K562 (cell line): ENCODE measurements around the gene HSD17B1. TPM values are rescaled to one million over a fixed set of nuclear protein-coding genes. Genes with fewer than 3 reads are reported as not detected.
A peak's percentile ranks its signal among the peaks of the same experiment; 100 is the strongest.

Experiments
- ATAC-seq: fragments of 200-7000 bp; cut with Tn5 transposase; 3 replicates; pipeline ENCODE4 v1.9.1; 2020; ENCODE audit warnings: moderate library complexity
- BruUV-seq: library from RNA; stranded (reverse); fragments of 400-500 nt; replicated peaks from 2 replicates; lab custom pipeline; 2021; lab: Mats Ljungman, UMichigan
- CTCF ChIA-PET: fragments of 300-600 bp; formaldehyde crosslinking; extraction: SDS; loops from one replicate; lab custom pipeline; 2021; ENCODE audit warnings: low intra/inter-chr PET ratio; lab: Yijun Ruan, JAX
- POLR2A ChIA-PET: fragments of 300-600, 350-650 bp; sonication (Branson Sonifier 250); formaldehyde crosslinking; extraction: SDS; loops from one replicate; lab custom pipeline; 2021; ENCODE audit warnings: antibody characterized with exemption, inconsistent platforms; lab: Yijun Ruan, JAX
- DNase-seq, 4 experiments: peaks; one replicate each; pipeline versions ENCODE4 v3.0.0 to v3.0.0-alpha.2; 2011 to 2018; ENCODE audit warnings: low spot score in 3 of 4, mixed read lengths in 3 of 4; ENCODE audit errors: extremely low read depth in 1 of 4
- FAIRE-seq: peaks from 2 replicates; lab custom pipeline; 2011; peaks lifted over from hg19 to GRCh38; lab: Jason Lieb, UNC
- H2AFZ ChIP-seq: 2 replicates; pipeline ENCODE4 v1.6.0; 2011; ENCODE audit warnings: low read depth, low read length, control low read depth, inconsistent platforms
- H3K27ac ChIP-seq: fragments of 200-600 bp; 3 replicates; pipeline ENCODE4 v1.8.0; 2011; ENCODE audit warnings: low read depth, mild to moderate bottlenecking, control low read depth, inconsistent platforms, low read length, moderate library complexity, mixed read lengths; ENCODE audit errors: extremely low read depth
- H3K27me3 ChIP-seq, 2 experiments: fragments of 300-600 bp in 1 of 2; 2 replicates in 1 of 2; 3 replicates in 1 of 2; pipeline versions ENCODE4 v1.6.0 to v1.8.0; 2011; ENCODE audit warnings: inconsistent platforms in 2 of 2, low read length in 2 of 2, mild to moderate bottlenecking in 1 of 2, mixed read lengths in 1 of 2, moderate library complexity in 1 of 2; ENCODE audit not compliant: control insufficient read depth in 2 of 2, insufficient read depth in 2 of 2
- H3K36me3 ChIP-seq: fragments of 300-600 bp; 3 replicates; pipeline ENCODE4 v1.8.0; 2011; ENCODE audit warnings: mild to moderate bottlenecking, low read length, inconsistent platforms; ENCODE audit not compliant: control insufficient read depth, insufficient read depth
- H3K4me1 ChIP-seq, 2 experiments: fragments of 200-600 bp in 1 of 2; replicated peaks in 1 of 2; 2 replicates in 1 of 2; 3 replicates in 1 of 2; pipeline versions ENCODE4 v1.5.1 to v1.8.0; 2011; ENCODE audit warnings: inconsistent platforms in 2 of 2, low read length in 2 of 2, mild to moderate bottlenecking in 1 of 2, mixed read lengths in 1 of 2, moderate library complexity in 1 of 2; ENCODE audit not compliant: control insufficient read depth in 2 of 2, insufficient read depth in 2 of 2
- H3K4me2 ChIP-seq: 2 replicates; pipeline ENCODE4 v1.6.1; 2011; ENCODE audit warnings: low read length, control low read depth, inconsistent platforms, mixed read lengths; ENCODE audit not compliant: insufficient read depth
- H3K4me3 ChIP-seq: fragments of 200-600 bp; sonication (generic), shearing (Covaris generic); 2 replicates; pipeline ENCODE4 v1.5.1; 2016; ENCODE audit warnings: control low read depth, inconsistent platforms
- H3K79me2 ChIP-seq: fragments of 200-600 bp; 3 replicates; pipeline ENCODE4 v1.8.0; 2011; ENCODE audit warnings: low read length, inconsistent platforms; ENCODE audit not compliant: control insufficient read depth, insufficient read depth
- H3K9ac ChIP-seq, 2 experiments: 2 replicates each; pipeline versions ENCODE4 v1.6.0 to v1.6.1; 2011; ENCODE audit warnings: low read depth in 2 of 2, low read length in 2 of 2, control low read depth in 1 of 2, inconsistent platforms in 1 of 2, mild to moderate bottlenecking in 1 of 2, mixed read lengths in 1 of 2; ENCODE audit not compliant: insufficient read depth in 1 of 2
- H3K9me1 ChIP-seq: one replicate; pipeline ENCODE4 v1.6.0; 2011; ENCODE audit warnings: inconsistent platforms, mild to moderate bottlenecking, low read length, moderate library complexity; ENCODE audit not compliant: control insufficient read depth, insufficient read depth
- H3K9me3 ChIP-seq: replicated peaks from 2 replicates; pipeline ENCODE4 v1.5.1; 2011; ENCODE audit warnings: low read depth, low read length, inconsistent platforms; ENCODE audit not compliant: control insufficient read depth, insufficient read depth
- H4K20me1 ChIP-seq: replicated peaks from 2 replicates; pipeline ENCODE4 v1.6.1; 2011; ENCODE audit warnings: low read length, inconsistent platforms, mixed read lengths; ENCODE audit not compliant: control insufficient read depth, insufficient read depth
- BRD9 ChIP-seq: fragments of 450-650 bp; IDR thresholded peaks from 2 replicates; pipeline ENCODE4 v1.6.1; 2018; ENCODE audit warnings: low read depth; ENCODE audit not compliant: partially characterized antibody
- DMBX1 ChIP-seq: fragments of 250-450 bp; sonication (Bioruptor Pico); IDR thresholded peaks from 2 replicates; pipeline ENCODE4 v1.8.0; 2022; ENCODE audit warnings: inconsistent platforms, mild to moderate bottlenecking, moderate library complexity, borderline replicate concordance
- FOXK2 ChIP-seq, 2 experiments: fragments of 450-650 bp; IDR thresholded peaks in 1 of 2; conservative IDR thresholded peaks in 1 of 2; 2 replicates each; pipeline ENCODE4 v1.6.1; 2016; ENCODE audit warnings: low read depth in 2 of 2, mild to moderate bottlenecking in 1 of 2
- HDAC6 ChIP-seq: IDR thresholded peaks from 2 replicates; pipeline ENCODE4 v1.6.1; 2012; ENCODE audit warnings: low read depth, mild to moderate bottlenecking, control low read depth, inconsistent platforms, low read length, moderate library complexity
- HIVEP1 ChIP-seq: fragments of 250-450 bp; sonication (Bioruptor Pico); IDR thresholded peaks from 2 replicates; pipeline ENCODE4 v1.4.0; 2020; ENCODE audit warnings: mild to moderate bottlenecking
- HMG20B ChIP-seq: fragments of 250-450 bp; sonication (Bioruptor Pico); IDR thresholded peaks from 2 replicates; pipeline ENCODE4 v1.5.0; 2021; ENCODE audit warnings: mild to moderate bottlenecking
- HMGN3 ChIP-seq: IDR thresholded peaks from 2 replicates; pipeline ENCODE4 v1.6.1; 2011; ENCODE audit warnings: borderline replicate concordance, low read depth, mild to moderate bottlenecking, mixed read lengths, low read length; ENCODE audit not compliant: insufficient read length; ENCODE audit errors: extremely low read depth
- PHF21A ChIP-seq: fragments of 450-650 bp; IDR thresholded peaks from 2 replicates; pipeline ENCODE4 v1.6.1; 2017; ENCODE audit warnings: low read depth, borderline replicate concordance
- RHOXF2B ChIP-seq: fragments of 250-450 bp; sonication (Bioruptor Pico); conservative IDR thresholded peaks from 2 replicates; pipeline ENCODE4 v1.5.1; 2021
- TAF7 ChIP-seq: fragments of 450-650 bp; IDR thresholded peaks from 2 replicates; pipeline ENCODE4 v1.6.1; 2016; ENCODE audit warnings: missing genetic modification characterization, missing compliant biosample characterization
- TAF9B ChIP-seq: fragments of 450-650 bp; IDR thresholded peaks from 2 replicates; pipeline ENCODE4 v1.6.1; 2018; ENCODE audit warnings: mild to moderate bottlenecking; ENCODE audit not compliant: partially characterized antibody
- ZFP1 ChIP-seq: fragments of 450-650 bp; formaldehyde crosslinking; IDR thresholded peaks from 2 replicates; pipeline ENCODE4 v1.4.0; 2020; ENCODE audit warnings: mild to moderate bottlenecking, mixed read lengths
- ZNF174 ChIP-seq: fragments of 250-450 bp; sonication (Bioruptor Pico); IDR thresholded peaks from 2 replicates; pipeline ENCODE4 v1.4.0; 2020; ENCODE audit warnings: mild to moderate bottlenecking
- ZNF184 ChIP-seq: sonication (generic); formaldehyde crosslinking; IDR thresholded peaks from 2 replicates; pipeline ENCODE4 v1.5.0; 2020; ENCODE audit warnings: missing genetic modification reagents
- WGBS: fragments of 100-300 bp; shearing (Covaris generic); methylation state at CpG from one replicate; pipeline ENCODE4 v1.1.6; 2016; ENCODE audit warnings: low coverage, mixed read lengths; ENCODE audit not compliant: insufficient coverage; ENCODE audit errors: missing lambda C conversion rate; 5-methylcytosine and 5-hydroxymethylcytosine counted together
- in situ Hi-C: fragments of 300-500 bp; cut with MboI; formaldehyde crosslinking; loops from 4 replicates; pipeline ENCODE4 v1.15.0; 2018; ENCODE audit warnings: inconsistent platforms, mixed read lengths
- intact Hi-C: fragments of 100-400 bp; cut with micrococcal nuclease; formaldehyde crosslinking; loops from 2 replicates; pipeline ENCODE4 v1.14.2; 2022
- polyA plus RNA-seq, 8 experiments: library from polyadenylated mRNA; depleted of rRNA in 4 of 8; stranded (reverse) in 5 of 8; unstranded in 3 of 8; fragments of >200 nt; fragmentation: Nextera tagmentation in 2 of 8; fragmentation: Illumina TruSeq in 1 of 8; extraction: Ambion mirVana in 2 of 8; extraction: Trizol in 1 of 8; gene quantifications; 2 replicates each; pipeline versions ENCODE4 v1.2.1 to v1.2.3, GENCODE V29; 2011 to 2014; ENCODE audit warnings: inconsistent platforms in 1 of 8, missing spikeins in 1 of 8
- total RNA-seq, 7 experiments: library from RNA; depleted of rRNA in 6 of 7; stranded (reverse); fragments of >200 nt in 6 of 7; fragmentation: Illumina TruSeq in 2 of 7; extraction: Trizol in 2 of 7; gene quantifications; 2 replicates each; pipeline versions ENCODE4 v1.2.1 to v1.2.3, GENCODE V29; 2011 to 2021; ENCODE audit warnings: low replicate concordance in 1 of 7
- TF ChIP-seq, protein P1 (sequence below): fragments of 250-450 bp; sonication (Bioruptor Pico); IDR thresholded peaks from 2 replicates; pipeline ENCODE4 v1.8.0; 2022; ENCODE audit warnings: inconsistent platforms
- TF ChIP-seq, protein P2 (sequence below), 2 experiments: fragments of 450-650 bp; conservative IDR thresholded peaks; 2 replicates each; pipeline ENCODE4 v1.6.1; 2017; ENCODE audit warnings: mild to moderate bottlenecking in 2 of 2, moderate library complexity in 2 of 2
- TF ChIP-seq, protein P3 (sequence below): fragments of 450-650 bp; IDR thresholded peaks from 2 replicates; pipeline ENCODE4 v1.6.1; 2017; ENCODE audit warnings: antibody characterized with exemption, mild to moderate bottlenecking

HSD17B1 gene
- total and polyA plus RNA-seq, 9 of the 15 experiments (the other 6 are each of a cell fraction or from before 2014, with no cell fraction given): 0.55 to 21.1 (median 3.6) TPM

DNA sequence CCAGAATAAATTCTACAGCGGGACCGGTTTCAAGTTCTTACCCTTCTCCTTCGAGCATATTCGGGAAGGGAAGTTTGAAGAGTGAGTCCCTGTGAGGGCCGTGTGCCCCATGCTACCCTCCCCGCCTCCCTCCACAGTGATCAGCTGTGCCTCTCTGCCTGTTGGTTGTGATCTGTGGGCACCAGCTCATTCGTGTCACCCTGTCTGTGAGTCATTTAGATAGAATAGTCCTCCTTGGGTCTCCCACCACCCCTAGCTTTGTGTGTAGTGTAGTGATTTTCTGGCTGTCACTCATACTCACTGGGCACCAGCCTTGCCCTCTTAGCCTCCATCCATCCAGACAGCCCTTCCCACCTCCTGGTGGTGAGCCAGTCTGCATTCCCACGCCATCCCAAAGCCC, 31.7 kb upstream of the HSD17B1 start:
- FAIRE-seq: no peak
- Histone ChIP-seq H4K20me1 (no peaks in the 10 kb centered on the region), H2AFZ (no peak overlapping the region), H3K27ac (peak overlapping the region; percentile 86; the same call in 1 of the 3 replicates), H3K36me3 (peaks cover 67% of the 10 kb centered on the region), H3K27me3 (no peaks in the 10 kb centered on the region), H3K4me3 (no peak overlapping the region)
- intact Hi-C loops: no loop called here
- 95% methylated on average over 8 of the region's 8 CpGs for WGBS
- TF ChIP-seq TAF7: no peak
- TF ChIP-seq, protein P1, sequence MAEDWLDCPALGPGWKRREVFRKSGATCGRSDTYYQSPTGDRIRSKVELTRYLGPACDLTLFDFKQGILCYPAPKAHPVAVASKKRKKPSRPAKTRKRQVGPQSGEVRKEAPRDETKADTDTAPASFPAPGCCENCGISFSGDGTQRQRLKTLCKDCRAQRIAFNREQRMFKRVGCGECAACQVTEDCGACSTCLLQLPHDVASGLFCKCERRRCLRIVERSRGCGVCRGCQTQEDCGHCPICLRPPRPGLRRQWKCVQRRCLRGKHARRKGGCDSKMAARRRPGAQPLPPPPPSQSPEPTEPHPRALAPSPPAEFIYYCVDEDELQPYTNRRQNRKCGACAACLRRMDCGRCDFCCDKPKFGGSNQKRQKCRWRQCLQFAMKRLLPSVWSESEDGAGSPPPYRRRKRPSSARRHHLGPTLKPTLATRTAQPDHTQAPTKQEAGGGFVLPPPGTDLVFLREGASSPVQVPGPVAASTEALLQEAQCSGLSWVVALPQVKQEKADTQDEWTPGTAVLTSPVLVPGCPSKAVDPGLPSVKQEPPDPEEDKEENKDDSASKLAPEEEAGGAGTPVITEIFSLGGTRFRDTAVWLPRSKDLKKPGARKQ: no peak
- TF ChIP-seq PHF21A: no peak
- TF ChIP-seq, protein P2, sequence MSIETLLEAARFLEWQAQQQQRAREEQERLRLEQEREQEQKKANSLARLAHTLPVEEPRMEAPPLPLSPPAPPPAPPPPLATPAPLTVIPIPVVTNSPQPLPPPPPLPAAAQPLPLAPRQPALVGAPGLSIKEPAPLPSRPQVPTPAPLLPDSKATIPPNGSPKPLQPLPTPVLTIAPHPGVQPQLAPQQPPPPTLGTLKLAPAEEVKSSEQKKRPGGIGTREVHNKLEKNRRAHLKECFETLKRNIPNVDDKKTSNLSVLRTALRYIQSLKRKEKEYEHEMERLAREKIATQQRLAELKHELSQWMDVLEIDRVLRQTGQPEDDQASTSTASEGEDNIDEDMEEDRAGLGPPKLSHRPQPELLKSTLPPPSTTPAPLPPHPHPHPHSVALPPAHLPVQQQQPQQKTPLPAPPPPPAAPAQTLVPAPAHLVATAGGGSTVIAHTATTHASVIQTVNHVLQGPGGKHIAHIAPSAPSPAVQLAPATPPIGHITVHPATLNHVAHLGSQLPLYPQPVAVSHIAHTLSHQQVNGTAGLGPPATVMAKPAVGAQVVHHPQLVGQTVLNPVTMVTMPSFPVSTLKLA (conservative IDR thresholded peaks at IDR 0.05): no peak
- TF ChIP-seq ZFP1: no peak
- TF ChIP-seq RHOXF2B: no peak
- no peak for TF ChIP-seq FOXK2 (conservative IDR thresholded peaks at IDR 0.05 in 1 of 2, IDR thresholded peaks at IDR 0.05 in 1 of 2; ENCODE audit: low read depth in 2 of 2)
- no peak for TF ChIP-seq HMG20B (CRISPR knock-in tag)
- no peak for TF ChIP-seq DMBX1
- no peak for TF ChIP-seq HMGN3
- TF ChIP-seq ZNF174 (CRISPR knock-in tag): no peak
- TF ChIP-seq BRD9: no peak
- TF ChIP-seq HIVEP1: no peak
- TF ChIP-seq, protein P3, sequence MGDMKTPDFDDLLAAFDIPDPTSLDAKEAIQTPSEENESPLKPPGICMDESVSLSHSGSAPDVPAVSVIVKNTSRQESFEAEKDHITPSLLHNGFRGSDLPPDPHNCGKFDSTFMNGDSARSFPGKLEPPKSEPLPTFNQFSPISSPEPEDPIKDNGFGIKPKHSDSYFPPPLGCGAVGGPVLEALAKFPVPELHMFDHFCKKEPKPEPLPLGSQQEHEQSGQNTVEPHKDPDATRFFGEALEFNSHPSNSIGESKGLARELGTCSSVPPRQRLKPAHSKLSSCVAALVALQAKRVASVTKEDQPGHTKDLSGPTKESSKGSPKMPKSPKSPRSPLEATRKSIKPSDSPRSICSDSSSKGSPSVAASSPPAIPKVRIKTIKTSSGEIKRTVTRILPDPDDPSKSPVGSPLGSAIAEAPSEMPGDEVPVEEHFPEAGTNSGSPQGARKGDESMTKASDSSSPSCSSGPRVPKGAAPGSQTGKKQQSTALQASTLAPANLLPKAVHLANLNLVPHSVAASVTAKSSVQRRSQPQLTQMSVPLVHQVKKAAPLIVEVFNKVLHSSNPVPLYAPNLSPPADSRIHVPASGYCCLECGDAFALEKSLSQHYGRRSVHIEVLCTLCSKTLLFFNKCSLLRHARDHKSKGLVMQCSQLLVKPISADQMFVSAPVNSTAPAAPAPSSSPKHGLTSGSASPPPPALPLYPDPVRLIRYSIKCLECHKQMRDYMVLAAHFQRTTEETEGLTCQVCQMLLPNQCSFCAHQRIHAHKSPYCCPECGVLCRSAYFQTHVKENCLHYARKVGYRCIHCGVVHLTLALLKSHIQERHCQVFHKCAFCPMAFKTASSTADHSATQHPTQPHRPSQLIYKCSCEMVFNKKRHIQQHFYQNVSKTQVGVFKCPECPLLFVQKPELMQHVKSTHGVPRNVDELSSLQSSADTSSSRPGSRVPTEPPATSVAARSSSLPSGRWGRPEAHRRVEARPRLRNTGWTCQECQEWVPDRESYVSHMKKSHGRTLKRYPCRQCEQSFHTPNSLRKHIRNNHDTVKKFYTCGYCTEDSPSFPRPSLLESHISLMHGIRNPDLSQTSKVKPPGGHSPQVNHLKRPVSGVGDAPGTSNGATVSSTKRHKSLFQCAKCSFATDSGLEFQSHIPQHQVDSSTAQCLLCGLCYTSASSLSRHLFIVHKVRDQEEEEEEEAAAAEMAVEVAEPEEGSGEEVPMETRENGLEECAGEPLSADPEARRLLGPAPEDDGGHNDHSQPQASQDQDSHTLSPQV: no peak
- TF ChIP-seq ZNF184 (CRISPR knock-in tag): no peak
- TF ChIP-seq HDAC6: no peak
- TF ChIP-seq TAF9B: no peak
- TF ChIP-seq, all 486 proteins: peak for 0
- ChIA-PET POLR2A (interaction anchor here (0.7 to 3.9 kb wide), 5 partner anchors 12 to 209 kb away, joined by 3 to 15 read pairs (median 4); partner anchors contain the start of gene NAGLU), CTCF (interaction anchor here (1.3 kb wide), 1 partner anchor 198 kb away, joined by 3 read pairs; no protein-coding TSS in a partner anchor)
- in situ Hi-C loops: no loop called here
- Histone ChIP-seq H3K4me2 (no peak overlapping the region), H3K9me1 (peaks cover 7% of the 10 kb centered on the region), H3K4me1 (peaks cover 46 to 65% of the 10 kb centered on the region in 2 experiments), H3K9ac (no peak overlapping the region), H3K9me3 (no peaks in the 10 kb centered on the region), H3K79me2 (peaks cover 11% of the 10 kb centered on the region; the same call in 1 of the 3 replicates)
- DNase-seq: no peak
- BruUV-seq: no TSS peak
- ATAC-seq: no peak
